ENCODE results near the gene SLC37A1.
"Not testable (repeated sequence)": the region's sequence is repeated elsewhere in the genome, so short reads cannot be mapped to it uniquely, and the experiment has no call there.

Gene SLC37A1

DNA sequence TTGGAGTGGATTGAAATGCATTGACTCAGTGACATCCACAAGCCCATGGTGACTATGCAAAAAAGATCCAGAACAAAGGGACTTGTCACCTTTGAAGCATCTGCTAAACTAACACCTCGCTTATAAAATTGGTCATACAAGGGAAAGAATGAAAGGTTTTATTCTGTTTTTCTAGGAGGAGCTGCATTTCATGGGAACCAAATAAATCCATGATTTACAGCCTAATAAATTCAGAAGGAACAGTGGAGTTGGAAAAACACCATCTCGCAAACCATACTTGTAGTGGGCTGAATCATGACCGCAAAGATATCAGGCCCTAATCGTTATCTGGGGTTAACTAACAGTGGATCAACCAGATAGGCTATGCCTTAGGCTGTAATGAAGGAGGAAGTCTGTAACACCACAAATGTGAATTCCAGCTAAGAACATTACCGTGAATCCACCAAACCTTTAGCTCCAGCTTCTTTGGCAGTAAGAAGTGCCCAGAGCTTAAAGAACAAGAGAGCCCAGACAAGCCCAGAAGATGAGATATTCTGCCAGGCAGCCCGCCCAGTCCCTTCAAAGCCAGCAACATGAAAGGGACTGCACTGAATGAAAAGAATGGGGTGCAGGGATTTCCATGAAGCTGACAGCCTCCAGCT is 45.0 kb upstream of the SLC37A1 start:
- no peak overlapping the region for H3K4me3 ChIP-seq (ENCODE audit: low read depth, low read length)
- TF ChIP-seq, protein P1, sequence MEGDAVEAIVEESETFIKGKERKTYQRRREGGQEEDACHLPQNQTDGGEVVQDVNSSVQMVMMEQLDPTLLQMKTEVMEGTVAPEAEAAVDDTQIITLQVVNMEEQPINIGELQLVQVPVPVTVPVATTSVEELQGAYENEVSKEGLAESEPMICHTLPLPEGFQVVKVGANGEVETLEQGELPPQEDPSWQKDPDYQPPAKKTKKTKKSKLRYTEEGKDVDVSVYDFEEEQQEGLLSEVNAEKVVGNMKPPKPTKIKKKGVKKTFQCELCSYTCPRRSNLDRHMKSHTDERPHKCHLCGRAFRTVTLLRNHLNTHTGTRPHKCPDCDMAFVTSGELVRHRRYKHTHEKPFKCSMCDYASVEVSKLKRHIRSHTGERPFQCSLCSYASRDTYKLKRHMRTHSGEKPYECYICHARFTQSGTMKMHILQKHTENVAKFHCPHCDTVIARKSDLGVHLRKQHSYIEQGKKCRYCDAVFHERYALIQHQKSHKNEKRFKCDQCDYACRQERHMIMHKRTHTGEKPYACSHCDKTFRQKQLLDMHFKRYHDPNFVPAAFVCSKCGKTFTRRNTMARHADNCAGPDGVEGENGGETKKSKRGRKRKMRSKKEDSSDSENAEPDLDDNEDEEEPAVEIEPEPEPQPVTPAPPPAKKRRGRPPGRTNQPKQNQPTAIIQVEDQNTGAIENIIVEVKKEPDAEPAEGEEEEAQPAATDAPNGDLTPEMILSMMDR (IDR thresholded peaks at IDR 0.05; ENCODE audit: low read depth, low read length) = no peak

DNA sequence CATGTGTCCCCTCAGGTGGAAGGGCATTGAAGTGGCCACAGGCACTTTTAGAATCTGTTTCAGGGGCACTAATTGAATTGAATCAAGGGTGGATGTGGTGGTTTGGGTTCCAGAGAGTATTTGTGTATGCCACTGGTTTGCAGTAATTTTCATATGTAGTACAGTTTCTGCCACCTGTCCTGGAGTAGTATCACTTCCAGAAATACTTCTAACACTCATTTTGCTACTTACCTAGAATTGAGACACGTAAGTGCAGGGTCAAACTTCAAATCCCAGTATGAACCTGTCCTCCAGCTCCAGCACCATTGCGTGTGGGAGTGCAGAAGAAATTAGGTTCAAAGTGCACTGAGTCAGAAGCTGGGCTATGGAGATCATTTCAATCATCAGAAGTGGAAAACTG is 44.4 kb upstream of the SLC37A1 start:
- TF ChIP-seq, protein P1 (IDR thresholded peaks at IDR 0.05; ENCODE audit: low read depth, low read length) = no peak
- no peak overlapping the region for H3K4me3 ChIP-seq (ENCODE audit: low read depth, low read length)

DNA sequence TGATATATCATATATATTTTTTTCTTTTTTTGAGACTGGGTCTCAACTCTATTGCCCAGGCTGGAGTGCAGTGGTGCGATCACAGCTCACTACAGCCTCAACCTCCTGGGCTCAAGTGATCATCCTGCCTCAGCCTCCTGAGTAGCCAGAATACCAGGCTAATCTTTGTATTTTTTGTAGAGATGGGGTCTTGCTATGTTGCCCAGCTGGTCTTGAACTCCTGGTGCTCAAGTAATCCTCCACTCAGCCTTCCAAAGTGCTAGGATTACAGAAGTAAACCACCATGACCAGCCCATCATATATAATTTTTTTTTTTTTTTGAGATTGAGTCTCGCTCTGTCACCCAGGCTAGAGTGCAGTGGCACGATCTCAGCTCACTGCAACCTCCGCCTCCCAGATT is 43.9 kb upstream of the SLC37A1 start:
- H3K4me3 ChIP-seq (ENCODE audit: low read depth, low read length) = not testable (repeated sequence)

DNA sequence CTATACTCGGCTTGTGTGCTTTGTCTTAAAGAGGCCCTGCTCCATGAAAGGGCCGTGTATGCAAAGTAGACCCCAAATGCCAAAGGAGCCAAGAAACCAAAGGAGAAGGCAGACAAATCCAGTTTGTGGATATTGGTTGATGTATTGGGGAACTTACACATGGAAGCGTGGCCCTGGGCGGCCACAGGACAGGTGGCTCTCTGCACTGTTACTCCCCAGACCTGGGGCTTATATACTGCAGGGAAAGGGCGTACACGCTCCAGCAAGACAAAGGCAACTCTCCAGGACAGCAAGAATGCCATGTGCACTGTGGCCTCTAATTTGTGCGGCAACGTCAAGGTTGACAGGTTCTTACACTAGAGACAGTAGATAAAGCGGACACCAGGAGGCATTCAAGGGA is 42.4 kb upstream of the SLC37A1 start:
- H3K4me3 ChIP-seq (ENCODE audit: low read depth, low read length) = no peak overlapping the region
- TF ChIP-seq, protein P1 (IDR thresholded peaks at IDR 0.05; ENCODE audit: low read depth, low read length) = no peak

DNA sequence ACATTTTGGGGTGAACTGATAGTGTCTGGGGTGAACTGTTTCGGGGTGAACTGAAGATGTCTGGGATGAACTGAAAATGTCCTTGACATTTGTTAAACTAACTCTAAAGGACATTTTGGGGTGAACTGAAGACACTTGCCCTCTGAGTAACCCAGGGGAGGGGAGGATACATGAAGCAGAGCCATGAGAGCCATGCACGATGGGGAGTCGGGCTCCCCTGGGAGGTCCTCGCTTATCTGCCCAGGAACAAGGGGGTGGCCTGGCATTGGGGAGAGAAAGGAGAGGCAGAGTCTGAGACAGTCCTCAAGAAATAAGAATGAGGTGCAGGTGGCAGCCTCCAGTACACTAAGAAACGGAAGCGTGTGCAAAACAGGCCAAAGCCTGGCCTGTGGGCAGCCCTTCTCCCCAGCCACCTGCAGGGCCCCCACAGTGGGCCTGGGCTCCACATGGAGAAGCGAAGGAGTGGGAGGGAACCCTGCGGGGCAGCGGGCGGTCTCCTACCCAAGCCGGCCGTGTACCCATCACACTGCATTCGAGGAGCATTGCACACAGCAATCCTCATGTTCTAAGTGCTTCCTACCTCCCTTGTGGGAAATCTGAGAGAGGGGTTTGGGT is 41.8 kb upstream of the SLC37A1 start:
- TF ChIP-seq, protein P1 (IDR thresholded peaks at IDR 0.05; ENCODE audit: low read depth, low read length) = no peak
- H3K4me3 ChIP-seq (ENCODE audit: low read depth, low read length) = no peak overlapping the region

DNA sequence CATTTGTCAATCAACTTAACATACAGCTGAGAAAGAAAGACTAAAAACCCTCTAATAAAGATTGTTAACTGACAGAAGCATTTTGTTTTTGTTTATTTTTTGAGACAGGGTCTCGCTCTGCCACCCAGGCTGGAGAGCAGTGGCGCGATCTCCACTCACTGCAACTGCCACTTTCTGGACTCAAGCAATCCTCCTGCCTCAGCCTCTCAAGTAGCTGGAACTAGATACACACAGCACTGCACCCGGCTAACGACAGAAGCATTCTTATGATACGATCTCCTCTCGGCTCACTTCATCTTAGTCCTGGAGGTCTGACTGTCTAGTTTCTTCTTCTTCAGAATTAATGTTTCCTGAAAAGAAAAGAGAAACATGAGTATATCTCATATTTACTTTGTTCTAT is 41.1 kb upstream of the SLC37A1 start:
- H3K4me3 ChIP-seq (ENCODE audit: low read depth, low read length) = no peak overlapping the region
- TF ChIP-seq, protein P1 (IDR thresholded peaks at IDR 0.05; ENCODE audit: low read depth, low read length) = no peak

DNA sequence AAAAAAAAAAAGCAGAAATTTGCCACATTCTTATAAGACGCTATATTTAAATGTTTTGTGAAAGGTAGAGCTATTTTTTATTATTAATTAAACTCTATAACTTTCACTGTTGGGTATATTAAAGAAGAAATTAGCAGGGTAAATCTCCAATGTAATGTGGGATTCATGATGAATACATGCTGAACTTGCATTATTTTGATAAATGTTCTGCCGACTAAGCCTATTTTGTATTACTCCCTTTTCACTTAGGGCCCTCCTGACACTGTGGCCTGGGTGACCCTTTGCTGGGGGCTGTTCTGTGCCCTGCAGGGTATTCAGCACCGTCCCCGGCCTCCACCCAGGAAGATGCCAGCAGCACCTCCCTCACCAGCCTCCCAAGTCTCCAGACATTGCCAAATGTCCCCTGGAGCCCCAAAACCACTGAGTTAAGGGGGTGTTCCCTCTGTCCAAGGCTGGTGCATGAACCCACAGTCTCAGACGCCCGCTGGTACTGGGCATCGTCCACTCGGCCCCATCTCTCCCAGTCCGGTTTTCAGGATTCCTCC is 40.1 kb upstream of the SLC37A1 start:
- TF ChIP-seq, protein P1 (IDR thresholded peaks at IDR 0.05; ENCODE audit: low read depth, low read length) = no peak
- no peak overlapping the region for H3K4me3 ChIP-seq (ENCODE audit: low read depth, low read length)
